TTC549 (cell line): ENCODE results near the gene MAPK8IP2.
"Not testable (repeated sequence)": the region's sequence is repeated elsewhere in the genome, so short reads cannot be mapped to it uniquely, and the experiment has no call there.

Experiments used
- FAIRE-seq: peaks from 2 replicates; lab custom pipeline; 2012; peaks lifted over from hg19 to GRCh38; lab: Jason Lieb, UNC

The MAPK8IP2 gene

GRCh38 chr22:50600967-50601668 is 525 bp downstream of the MAPK8IP2 start:
- FAIRE-seq: no peak

GRCh38 chr22:50601669-50602337 is 1.2 kb downstream of the MAPK8IP2 start:
- no peak for FAIRE-seq

- FAIRE-seq: no peak
These were observed 1.7 kb downstream of the MAPK8IP2 start for GRCh38 chr22:50602338-50602700.

GRCh38 chr22:50603511-50604255 is 3.1 kb downstream of the MAPK8IP2 start:
- no peak for FAIRE-seq

GRCh38 chr22:50604256-50605001 is 3.8 kb downstream of the MAPK8IP2 start:
- FAIRE-seq: no peak

GRCh38 chr22:50605002-50605612 is 4.5 kb downstream of the MAPK8IP2 start:
- FAIRE-seq: no peak

- FAIRE-seq: no peak
These were observed 5.1 kb downstream of the MAPK8IP2 start for GRCh38 chr22:50605613-50606074.

- no peak for FAIRE-seq
These were observed 5.8 kb downstream of the MAPK8IP2 start for GRCh38 chr22:50606165-50606945.

GRCh38 chr22:50606946-50607658 is 6.5 kb downstream of the MAPK8IP2 start:
- no peak for FAIRE-seq

GRCh38 chr22:50607659-50608020 is 7.0 kb downstream of the MAPK8IP2 start:
- FAIRE-seq: no peak

- not testable (repeated sequence) for FAIRE-seq
These were observed 7.7 kb downstream of the MAPK8IP2 start for GRCh38 chr22:50608058-50608840.

GRCh38 chr22:50608996-50609395 is 8.4 kb downstream of the MAPK8IP2 start:
- no peak for FAIRE-seq

GRCh38 chr22:50609599-50609998 is 9.0 kb downstream of the MAPK8IP2 start:
- FAIRE-seq: no peak

- FAIRE-seq: no peak
These were observed 9.5 kb downstream of the MAPK8IP2 start for GRCh38 chr22:50610041-50610451.

- FAIRE-seq: no peak
These were observed 10.0 kb downstream of the MAPK8IP2 start for GRCh38 chr22:50610581-50610980.

- FAIRE-seq: no peak
These were observed 10.9 kb downstream of the MAPK8IP2 start for GRCh38 chr22:50611341-50612060.

GRCh38 chr22:50612168-50612527 is 11.6 kb downstream of the MAPK8IP2 start:
- FAIRE-seq: no peak

- FAIRE-seq: no peak
These were observed 12.1 kb downstream of the MAPK8IP2 start for GRCh38 chr22:50612528-50613221.
